Activated CD8-positive, alpha-beta memory T cell treated with anti-CD3 and anti-CD28 coated beads for 4 hours (primary cell): Measurements from ENCODE around the gene IFT22.
"Not testable (repeated sequence)": the region's sequence is repeated elsewhere in the genome, so short reads cannot be mapped to it uniquely, and the experiment has no call there.

ENCODE experiments used
- DNase-seq, 2 donors: peaks; one replicate each; pipeline ENCODE4 v3.0.0-alpha.2; 2020; ENCODE audit warnings: low read depth in 2 of 2

Gene IFT22

GRCh38 chr7:101308245-101309085 is 13.1 kb downstream of the IFT22 start:
- peak in 1 of 2 donors; percentile 3 for DNase-seq

- no peak for DNase-seq
Measured at GRCh38 chr7:101306307-101306706, 15.3 kb downstream of the IFT22 start.

GRCh38 chr7:101303102-101303701 is 18.4 kb downstream of the IFT22 start:
- no peak for DNase-seq

GRCh38 chr7:101302641-101303101 is 18.9 kb downstream of the IFT22 start:
- DNase-seq, result no peak

- no peak for DNase-seq
Measured at GRCh38 chr7:101300465-101301376, 20.9 kb downstream of the IFT22 start.

- DNase-seq, result no peak
Measured at GRCh38 chr7:101299511-101300464, 21.8 kb downstream of the IFT22 start.

GRCh38 chr7:101294832-101295121 is 26.8 kb downstream of the IFT22 start:
- no peak for DNase-seq

- DNase-seq, result no peak
Measured at GRCh38 chr7:101294039-101294831, 27.4 kb downstream of the IFT22 start.

- DNase-seq, result not testable (repeated sequence)
Measured at GRCh38 chr7:101293069-101294021, 28.3 kb downstream of the IFT22 start.

GRCh38 chr7:101292566-101292965 is 29.0 kb downstream of the IFT22 start:
- not testable (repeated sequence) for DNase-seq

- DNase-seq, result peak; percentile 23 to 39
Measured at GRCh38 chr7:101290186-101291037, 31.2 kb downstream of the IFT22 start.

GRCh38 chr7:101289687-101290086 is 31.9 kb downstream of the IFT22 start:
- not testable (repeated sequence) for DNase-seq

- no peak for DNase-seq
Measured at GRCh38 chr7:101288439-101288838, 33.2 kb downstream of the IFT22 start.

- DNase-seq, result no peak
Measured at GRCh38 chr7:101287032-101287431, 34.6 kb downstream of the IFT22 start.

- DNase-seq, result not testable (repeated sequence)
Measured at GRCh38 chr7:101285880-101286279, 35.7 kb downstream of the IFT22 start.

- DNase-seq, result no peak
Measured at GRCh38 chr7:101285171-101285570, 36.4 kb downstream of the IFT22 start.

- DNase-seq, result not testable (repeated sequence)
Measured at GRCh38 chr7:101280912-101281311, 40.7 kb downstream of the IFT22 start.
